ENCODE measurements around the gene METTL3.
"Not testable (repeated sequence)": the region's sequence is repeated elsewhere in the genome, so short reads cannot be mapped to it uniquely, and the experiment has no call there.

Gene METTL3

GRCh38 chr14:21510735-21511657 lies at the start of gene METTL3:
METTL3 (minus strand) TSS chr14:21511340; CDS start chr14:21511223, 117 bp downstream.
- peak; percentile 96 to 99 for DNase-seq

- DNase-seq = no peak
These were observed 47.6 kb upstream of the METTL3 start for GRCh38 chr14:21558703-21559170.

GRCh38 chr14:21557084-21557901 lies 46.2 kb upstream of the METTL3 start:
- peak; percentile 26 to 88 for DNase-seq

DNA sequence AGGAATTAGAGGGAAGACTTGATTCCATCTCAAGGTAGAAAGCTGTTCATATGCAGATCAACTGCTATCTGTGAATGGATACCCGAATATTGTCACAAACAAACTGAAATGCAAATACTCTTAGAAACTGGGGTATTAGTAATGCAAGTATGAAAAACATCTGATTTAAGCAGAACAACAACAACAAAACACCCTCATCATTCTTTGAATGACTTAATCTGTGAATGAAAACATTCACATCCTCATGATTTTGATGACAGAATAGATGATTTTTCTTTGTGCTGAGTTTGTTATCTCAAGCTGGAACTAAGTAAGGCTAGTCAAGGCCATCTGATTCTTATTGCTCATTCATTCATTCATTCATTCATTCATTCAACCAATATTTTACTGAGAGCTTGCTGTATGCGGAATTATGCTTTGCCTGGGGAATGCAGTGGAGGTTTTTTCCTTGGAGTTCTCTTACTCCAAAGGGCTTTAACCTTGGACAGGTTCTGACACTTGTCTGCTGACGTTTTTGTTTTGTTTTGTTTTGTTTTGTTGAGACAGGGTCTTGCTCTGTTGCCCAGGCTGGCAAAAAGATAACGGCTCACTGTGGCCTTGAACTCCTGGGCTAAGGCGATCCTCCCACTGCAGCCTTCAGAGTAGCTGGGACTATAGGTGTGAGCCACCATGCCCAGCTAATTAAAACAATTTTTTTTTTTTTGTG lies 45.4 kb upstream of the METTL3 start:
- DNase-seq = no peak

DNA sequence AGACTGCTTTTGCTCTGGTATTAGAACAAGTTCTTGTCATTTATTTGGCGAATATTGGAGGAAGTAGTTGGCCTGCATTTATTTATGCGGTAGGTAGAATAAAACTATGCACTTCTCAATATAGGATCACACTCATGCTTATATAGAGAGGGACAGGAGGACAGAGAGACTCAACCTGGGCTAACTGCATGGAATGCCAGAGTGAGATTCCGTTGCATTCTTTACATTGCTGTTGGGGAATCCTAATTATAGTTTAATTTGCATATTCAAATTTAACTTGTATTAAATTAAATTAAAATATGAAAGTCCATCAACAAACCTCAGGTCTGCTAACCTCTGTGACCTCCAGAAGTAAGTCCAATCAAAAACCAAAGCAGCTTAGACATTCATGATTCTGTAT lies 42.1 kb upstream of the METTL3 start:
- no peak for DNase-seq

- DNase-seq = not testable (repeated sequence)
These were observed 33.4 kb upstream of the METTL3 start for GRCh38 chr14:21544588-21544987.

DNA sequence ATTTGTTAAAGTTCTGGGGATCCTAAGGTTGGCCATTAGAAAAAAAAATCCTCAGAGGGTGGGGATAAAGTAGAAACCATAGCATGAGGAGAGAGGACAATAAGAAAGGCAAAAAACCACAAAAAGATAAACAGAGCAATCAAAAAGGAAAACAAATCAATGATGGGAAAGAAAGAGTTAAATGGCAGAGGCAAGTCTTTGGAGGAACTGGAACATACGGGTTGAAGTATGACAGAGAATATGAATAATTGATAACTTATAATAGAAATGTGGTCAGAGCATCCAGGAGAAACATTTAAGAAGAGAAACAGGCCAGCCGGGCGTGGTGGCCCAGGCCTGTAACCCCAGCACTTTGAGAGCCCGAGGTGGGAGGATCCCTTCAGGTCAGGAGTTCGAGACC lies 32.8 kb upstream of the METTL3 start:
- no peak for DNase-seq

- DNase-seq = no peak
These were observed 32.4 kb upstream of the METTL3 start for GRCh38 chr14:21543521-21543960.

- no peak for DNase-seq
These were observed 30.4 kb upstream of the METTL3 start for GRCh38 chr14:21541413-21542074.

- no peak for DNase-seq
These were observed 28.2 kb upstream of the METTL3 start for GRCh38 chr14:21539189-21539940.

DNA sequence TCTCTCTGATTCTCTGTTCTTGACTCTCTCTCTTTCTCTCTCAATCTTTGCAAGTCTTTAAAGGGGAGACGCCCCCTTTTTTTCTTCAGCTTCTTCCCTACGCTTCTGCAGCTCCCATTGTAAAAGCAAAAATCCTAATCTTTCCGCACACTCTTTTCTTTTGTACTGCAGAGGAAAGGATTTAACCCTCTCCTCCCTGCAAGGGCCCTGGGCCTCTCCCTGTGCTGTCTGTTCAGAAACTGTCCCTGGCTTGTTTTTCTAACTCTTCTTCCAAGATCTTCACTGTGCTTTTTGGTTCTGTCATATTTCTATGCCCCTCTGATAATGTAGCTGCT lies 25.9 kb upstream of the METTL3 start:
- no peak for DNase-seq

GRCh38 chr14:21536418-21537089 lies 25.4 kb upstream of the METTL3 start:
- no peak for DNase-seq

- no peak for DNase-seq
These were observed 24.6 kb upstream of the METTL3 start for GRCh38 chr14:21535545-21536417.

- no peak for DNase-seq
These were observed 23.4 kb upstream of the METTL3 start for GRCh38 chr14:21534576-21534975.

DNA sequence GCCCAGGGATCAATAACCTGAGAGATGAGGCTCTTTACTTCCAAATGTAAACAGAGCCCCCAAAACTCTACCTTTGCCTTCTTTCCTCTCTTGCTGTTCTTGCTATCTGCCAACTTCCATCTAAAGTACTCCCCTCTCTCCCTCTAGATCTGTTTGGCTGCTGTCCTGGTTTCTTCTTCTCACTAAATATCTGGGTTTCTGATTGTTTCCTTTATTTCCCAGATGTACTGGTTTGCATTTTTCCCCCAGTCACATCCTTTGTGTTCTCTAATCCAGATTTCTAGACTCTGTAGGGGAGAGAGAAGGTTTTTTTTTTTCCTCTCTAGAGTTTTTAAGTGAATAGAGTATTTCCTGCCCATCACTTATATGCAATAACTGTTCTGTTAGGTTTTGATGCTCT lies 22.2 kb upstream of the METTL3 start:
- no peak for DNase-seq

GRCh38 chr14:21529515-21529914 lies 18.4 kb upstream of the METTL3 start:
- DNase-seq = no peak

DNA sequence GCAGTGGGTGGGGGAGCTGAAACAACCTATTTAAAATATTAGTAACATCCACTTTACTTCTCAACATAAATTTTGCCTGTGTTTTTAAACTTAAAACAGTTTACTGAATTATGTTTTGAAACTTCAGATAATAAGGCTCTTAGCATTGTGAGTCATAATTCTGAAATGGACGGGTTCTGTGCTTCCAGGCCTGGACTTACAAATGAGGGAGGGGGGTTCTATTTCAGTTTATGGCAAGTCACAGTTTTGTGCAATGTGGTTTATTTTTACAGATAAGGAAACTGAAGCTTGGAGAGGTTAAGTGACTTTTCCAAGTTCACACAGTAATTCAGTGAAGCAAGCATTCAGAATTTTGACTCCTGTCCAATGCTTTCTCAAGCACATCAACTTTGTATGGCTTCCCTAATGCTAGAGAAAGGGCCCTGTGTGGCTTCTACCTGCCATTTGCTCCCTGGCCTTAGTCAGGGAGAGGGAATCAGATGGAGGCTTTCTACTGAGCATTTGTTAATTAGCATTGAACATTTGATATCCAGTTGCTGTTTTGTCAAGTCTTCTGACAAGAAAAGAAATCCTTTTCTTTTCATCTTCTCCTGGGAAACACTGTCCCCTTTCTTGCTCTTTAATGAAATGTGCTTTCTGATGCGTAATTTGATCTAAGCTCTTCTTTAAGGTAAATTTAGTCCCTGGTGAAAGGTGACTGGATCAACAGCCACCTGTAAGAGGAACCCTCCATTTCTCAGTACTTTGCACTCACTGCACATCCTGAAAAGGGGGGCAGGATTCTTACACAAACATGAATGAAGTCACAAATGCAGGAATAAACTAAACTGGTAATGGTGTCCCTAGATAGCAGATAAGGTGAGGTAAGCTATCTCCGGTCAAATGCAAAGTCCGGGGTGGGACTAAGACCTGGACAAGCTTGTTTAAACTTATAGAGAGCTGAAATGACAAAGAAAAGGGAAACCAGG lies 17.5 kb upstream of the METTL3 start:
- no peak for DNase-seq

- no peak for DNase-seq
These were observed 16.2 kb upstream of the METTL3 start for GRCh38 chr14:21527318-21527679.

Data from SW 1271 (cell line).